GM19455 (cell line): ENCODE data around the gene TGFB1I1.

Experiments
- ATAC-seq: cut with Tn5 transposase; IDR thresholded peaks from one replicate; pipeline ENCODE4 v1.9.1; 2021; ENCODE audit not compliant: unreplicated experiment

The TGFB1I1 gene

GRCh38 chr16:31451681-31452351, 20.1 kb upstream of the TGFB1I1 start:
- ATAC-seq = no peak

DNA sequence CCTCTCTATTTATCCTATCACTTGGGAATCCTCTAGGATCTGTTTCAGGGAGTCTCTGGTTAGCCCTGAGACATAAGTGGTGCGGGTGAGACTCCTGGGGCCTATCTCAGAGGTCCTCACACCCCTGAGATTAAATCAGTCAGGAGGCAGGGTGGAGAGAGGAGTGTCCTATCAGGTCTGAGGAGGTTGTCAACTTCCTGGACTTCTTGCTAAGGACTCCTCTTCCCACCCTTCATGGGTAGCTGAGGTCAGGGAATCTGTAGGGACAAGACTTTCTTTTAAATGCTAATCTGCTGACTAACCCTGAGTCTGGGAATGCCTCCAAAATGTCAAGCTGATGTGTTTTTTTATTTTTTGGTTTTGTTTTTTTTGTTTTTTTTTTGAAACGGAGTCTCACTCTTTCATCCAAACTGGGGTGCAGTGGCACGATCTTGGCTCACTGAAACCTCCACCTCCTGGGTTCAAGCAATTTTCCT, 19.3 kb upstream of the TGFB1I1 start:
- no peak for ATAC-seq

DNA sequence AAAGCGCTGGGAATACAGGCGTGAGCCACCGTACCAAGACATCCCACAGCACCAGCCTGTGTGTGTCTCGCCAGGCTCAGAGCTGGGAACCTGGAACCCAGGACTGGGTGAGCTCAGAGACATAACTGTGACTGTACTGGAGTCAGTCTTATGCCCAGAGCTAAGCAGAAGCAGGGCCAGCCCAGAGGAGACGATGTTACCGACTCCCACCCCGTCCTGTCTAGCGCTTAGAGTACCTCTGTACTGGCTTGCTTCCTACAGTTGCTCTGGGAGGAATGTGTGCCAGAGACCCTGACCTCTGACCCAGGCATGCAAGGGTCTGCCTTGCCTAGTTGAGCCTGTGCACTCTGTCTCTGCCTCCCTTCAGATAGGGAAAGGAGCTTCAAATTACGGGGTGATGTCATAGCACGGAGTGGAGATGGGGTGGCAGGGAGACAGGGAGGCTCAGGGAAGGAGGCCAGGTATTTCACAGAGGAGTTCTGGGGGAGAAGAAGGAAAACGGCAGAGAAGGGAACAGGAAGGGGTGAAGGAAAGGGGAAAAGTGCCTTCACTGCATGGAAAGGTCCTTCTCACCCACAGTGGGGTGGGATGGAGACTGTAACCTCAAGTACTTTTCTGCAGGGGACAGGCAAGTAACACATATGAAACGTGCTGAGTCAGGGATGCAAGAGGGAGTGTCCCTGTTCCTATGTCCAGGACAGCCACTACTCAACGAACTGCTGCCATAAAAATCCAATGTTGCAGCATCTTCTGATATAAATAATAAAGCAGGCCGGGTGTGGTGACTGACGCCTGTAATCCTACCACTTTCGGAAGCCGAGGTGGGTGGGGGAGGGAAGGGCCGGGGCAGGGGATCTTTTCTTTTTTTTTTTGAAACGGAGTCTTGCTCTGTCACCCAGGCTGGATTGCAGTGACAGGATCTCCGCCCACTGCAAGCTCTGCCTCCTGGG, 18.4 kb upstream of the TGFB1I1 start:
- ATAC-seq = no peak

DNA sequence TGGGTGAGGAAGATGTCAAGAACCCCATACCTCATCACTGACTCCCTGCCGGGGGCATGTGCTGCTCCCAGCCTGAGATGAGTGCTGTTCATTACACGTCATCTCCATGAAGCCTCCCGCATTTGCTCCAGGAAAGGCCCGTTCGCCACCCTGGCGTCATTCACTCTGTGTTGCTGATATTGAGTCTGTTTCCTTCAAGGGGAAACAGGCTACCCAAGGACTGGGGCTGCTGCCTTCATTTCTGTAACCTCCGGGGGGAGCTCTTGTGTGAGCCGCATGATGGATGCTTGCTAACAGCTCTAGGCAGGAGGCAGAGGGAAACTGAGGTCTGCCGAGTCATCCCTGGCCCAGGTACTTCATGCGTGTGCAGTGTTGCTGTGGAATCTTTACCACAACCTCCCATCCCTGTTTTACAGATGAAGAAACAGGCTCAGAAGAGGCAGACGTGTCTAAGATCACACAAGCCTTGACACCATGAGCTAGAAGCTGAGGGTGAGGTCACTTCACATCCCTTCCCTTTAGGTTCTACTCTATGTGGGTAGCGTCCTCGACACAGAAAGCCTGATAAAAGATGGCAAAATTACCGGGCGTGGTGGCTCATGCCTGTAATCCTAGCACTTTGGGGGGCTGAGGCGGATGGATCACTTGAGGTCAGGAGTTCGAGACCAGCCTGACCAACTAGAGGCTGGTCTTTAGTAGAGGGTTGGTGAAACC, 16.2 kb upstream of the TGFB1I1 start:
- ATAC-seq = no peak

DNA sequence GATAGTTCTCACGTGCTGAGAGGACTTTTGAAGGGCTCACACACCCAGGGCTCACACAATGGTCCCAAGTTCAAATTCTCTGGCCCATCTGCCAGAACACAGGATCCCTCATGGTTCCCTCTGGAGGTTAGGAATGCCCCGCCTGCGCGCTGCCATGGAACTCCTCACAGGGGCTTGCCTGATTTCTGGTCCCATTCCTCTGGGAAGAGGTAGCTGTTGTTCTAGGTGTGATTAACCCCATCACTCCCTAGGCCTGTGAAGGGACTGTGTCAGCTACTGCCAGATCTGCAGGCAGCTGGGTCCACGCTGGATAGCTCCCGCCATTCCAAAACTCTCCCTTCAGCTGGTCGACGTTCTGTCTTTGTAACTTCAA, 15.0 kb upstream of the TGFB1I1 start:
- ATAC-seq = no peak

DNA sequence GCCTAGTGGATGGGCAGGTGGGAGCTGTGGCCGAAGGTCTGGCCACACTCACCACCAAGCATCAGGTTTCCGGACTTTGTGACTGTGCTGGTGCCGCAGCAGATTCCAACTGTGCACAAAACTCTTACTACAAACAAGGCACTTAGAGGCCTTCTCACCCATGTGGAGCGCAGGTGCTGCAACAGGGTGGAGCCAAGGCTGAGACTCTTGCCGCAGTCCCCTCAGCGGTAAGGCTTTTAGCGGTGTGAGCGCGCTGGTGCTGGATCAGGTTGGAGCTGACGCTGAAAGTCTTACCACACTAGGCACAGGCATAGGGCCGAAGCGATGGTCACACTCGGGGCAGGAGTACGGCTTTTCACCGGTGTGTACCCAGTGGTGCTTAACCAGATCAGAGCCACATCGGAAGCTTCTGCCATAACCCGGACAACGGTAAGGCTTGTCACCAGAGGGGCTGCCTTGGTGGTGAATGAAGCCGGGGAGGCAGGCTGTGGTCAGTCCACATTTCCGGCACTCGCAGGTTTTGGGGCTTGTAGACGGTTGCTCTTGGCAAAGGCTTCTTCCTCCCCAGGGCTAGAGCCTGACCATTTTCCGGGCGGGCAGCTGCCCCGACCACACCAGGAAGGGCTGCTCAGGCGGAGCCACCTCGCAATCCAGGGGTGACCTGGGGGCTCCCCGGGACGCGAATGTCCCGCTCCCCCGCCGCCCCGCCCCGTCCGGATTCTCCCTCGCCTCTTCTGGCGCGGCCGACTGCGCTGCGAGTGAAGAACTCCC, 13.7 kb upstream of the TGFB1I1 start:
- peak; percentile 5 for ATAC-seq

DNA sequence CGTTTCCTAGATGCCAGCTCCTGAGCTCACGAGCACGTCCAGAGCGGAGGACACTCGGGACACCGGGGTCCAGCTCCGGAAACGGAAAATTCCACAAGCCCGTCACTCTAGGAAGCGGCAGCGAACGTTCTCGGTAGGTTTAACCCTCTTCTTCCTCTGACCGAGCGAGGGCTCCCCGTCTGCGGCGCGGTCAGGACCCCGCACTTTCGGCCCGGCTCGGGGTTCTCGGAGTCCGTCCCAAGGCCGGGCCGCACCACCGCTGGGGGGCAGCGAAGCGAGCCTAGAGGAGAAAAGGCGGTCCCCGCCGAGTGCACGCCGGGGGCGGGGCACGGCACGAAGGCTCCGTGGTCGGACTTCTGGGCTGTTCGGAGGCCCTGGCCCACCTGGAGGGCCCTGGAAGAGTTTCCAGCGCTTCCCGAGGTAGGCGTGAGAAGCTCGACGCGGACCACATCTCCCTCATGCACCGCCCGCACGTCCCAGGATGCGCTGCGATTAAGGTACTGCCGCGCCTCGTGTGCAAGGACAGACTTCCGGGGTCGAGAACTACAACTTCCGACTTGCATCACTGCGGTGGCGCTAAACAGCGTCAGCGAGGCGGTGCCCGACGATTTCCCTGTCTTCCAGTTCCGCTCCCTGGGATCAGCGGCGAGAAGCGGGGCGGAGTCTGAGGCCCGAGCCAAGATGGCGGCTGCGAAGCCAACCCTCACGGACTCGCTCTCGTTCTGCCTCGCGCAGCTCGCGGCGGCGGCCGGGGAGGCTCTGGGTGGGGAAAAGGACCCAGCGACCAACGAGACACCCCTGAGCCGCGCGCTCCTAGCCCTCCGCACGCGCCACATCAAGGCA, 12.9 kb upstream of the TGFB1I1 start, which contains the start of gene ARMC5:
ARMC5 (plus strand) TSS at position 658 of the 843 bp plus-strand sequence; CDS start at position 682, 24 bp downstream.
- ATAC-seq = peak; percentile 77

DNA sequence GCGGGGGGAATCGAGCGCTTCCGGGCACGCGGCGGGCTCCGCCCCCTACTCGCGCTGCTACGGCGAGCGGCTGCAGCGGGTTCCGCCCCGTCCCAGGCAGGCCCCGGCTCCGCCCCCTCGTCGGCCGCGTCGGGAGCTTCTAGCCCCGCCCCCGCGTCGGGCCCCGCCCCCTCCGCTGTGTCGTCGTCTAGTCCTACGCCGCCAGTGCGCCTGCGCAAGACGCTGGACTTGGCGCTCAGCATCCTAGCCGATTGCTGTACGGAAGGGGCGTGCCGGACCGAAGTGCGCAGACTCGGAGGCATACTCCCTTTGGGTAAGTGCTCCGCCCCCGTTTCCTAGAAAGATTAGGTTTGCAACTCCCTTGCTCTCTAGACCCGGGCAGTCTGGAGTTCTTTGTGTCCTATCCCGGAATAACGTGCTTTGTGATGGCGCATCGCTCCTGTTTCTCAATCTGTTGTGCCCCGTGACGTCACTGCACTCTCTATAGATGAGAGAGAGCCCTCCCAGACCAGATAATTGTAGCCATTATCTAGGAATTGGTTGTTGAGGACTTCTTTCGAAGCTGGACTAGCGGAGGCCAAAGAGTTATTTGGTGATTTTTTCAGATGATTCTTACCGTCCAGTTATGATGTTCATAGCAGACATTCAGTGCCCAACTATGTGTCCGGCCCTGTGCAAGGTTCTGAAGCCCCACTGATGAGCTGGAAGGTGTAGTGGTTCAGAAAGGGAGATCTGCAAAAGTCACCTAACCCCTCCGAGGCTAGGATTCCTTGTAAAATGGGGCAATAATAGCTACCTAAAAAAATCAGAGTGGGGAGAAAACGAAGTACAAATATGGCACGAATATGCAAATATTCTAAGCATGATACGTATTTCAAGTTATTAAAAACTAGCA, 12.0 kb upstream of the TGFB1I1 start:
- ATAC-seq = peak; percentile 70

GRCh38 chr16:31460582-31461002, 11.4 kb upstream of the TGFB1I1 start:
- no peak for ATAC-seq

GRCh38 chr16:31461201-31461920, 10.6 kb upstream of the TGFB1I1 start:
- no peak for ATAC-seq

GRCh38 chr16:31461921-31462804, 9.8 kb upstream of the TGFB1I1 start:
- ATAC-seq = no peak

DNA sequence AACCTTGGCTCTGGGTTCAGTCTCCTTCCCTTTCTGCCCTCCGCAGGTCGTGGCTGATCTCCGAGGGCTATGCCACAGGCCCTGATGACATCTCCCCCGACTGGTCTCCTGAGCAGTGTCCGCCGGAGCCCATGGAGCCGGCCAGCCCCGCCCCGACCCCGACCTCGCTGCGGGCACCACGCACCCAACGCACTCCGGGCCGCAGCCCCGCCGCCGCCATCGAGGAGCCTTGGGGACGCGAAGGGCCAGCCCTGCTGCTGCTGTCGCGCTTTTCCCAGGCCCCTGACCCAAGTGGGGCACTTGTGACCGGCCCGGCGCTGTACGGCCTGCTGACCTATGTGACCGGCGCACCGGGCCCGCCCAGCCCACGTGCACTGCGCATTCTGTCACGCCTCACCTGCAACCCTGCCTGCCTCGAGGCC, 7.6 kb upstream of the TGFB1I1 start:
- no peak for ATAC-seq

- ATAC-seq = no peak
Observed at GRCh38 chr16:31464781-31465260, 7.1 kb upstream of the TGFB1I1 start.

DNA sequence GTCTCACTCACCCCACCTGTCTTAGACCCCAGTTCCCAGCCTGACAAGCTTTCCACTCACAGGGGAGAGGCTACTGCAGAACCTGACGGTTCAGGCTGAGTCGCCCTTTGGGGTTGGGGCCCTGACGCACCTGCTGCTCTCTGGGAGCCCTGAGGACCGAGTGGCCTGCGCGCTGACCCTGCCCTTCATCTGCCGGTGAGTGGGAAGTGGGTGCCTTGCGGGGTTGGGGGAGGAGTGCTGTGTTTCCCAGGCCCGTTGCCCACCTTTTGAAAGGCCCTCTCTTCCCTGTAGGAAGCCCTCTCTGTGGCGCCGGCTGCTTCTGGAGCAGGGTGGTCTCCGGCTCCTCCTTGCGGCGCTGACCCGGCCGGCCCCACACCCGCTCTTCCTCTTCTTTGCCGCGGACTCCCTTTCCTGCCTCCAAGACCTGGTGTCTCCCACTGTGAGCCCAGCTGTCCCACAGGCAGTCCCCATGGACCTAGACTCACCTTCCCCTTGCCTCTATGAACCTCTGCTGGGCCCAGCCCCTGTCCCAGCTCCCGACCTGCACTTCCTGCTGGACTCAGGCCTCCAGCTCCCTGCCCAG, 6.1 kb upstream of the TGFB1I1 start:
- ATAC-seq = no peak

DNA sequence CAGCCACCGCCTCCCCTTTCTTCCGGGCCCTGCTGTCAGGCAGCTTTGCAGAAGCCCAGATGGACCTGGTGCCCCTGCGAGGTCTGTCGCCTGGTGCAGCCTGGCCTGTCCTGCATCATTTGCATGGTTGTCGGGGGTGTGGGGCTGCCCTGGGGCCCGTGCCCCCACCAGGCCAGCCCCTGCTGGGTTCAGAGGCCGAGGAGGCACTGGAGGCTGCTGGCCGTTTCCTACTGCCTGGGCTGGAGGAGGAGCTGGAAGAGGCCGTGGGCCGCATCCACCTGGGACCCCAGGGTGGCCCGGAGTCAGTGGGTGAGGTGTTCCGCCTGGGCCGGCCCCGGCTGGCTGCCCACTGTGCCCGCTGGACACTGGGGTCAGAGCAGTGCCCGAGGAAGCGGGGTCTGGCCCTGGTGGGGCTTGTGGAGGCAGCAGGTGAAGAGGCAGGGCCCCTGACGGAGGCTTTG, 5.5 kb upstream of the TGFB1I1 start:
- ATAC-seq = no peak

- ATAC-seq = no peak
Observed at GRCh38 chr16:31467151-31467773, 4.7 kb upstream of the TGFB1I1 start.
